Body of pancreas (tissue), 4 donors: ENCODE data around the gene NRIP2.

Source experiments
- CTCF ChIP-seq, 7 experiments: fragments of 450-650 bp in 4 of 7; fragments of 200-600 bp in 3 of 7; sonication (generic) in 3 of 7; IDR thresholded peaks; one replicate each; pipeline ENCODE4 v1.5.1; 2016 to 2019; ENCODE audit warnings: antibody characterized with exemption in 7 of 7
- POLR2A ChIP-seq, 3 donors: fragments of 450-650 bp; IDR thresholded peaks; one replicate each; pipeline ENCODE4 v1.6.1; 2016; ENCODE audit warnings: antibody characterized with exemption in 3 of 3, mild to moderate bottlenecking in 2 of 3

GRCh38 chr12:2800046-2800570 lies 34.7 kb downstream of the NRIP2 start:
- TF ChIP-seq CTCF (IDR thresholded peaks at IDR 0.05) = no peak
- TF ChIP-seq POLR2A (IDR thresholded peaks at IDR 0.05) = no peak
